ENCODE measurements around the gene CFAP92. TPM values are rescaled to one million over a fixed set of nuclear protein-coding genes. Genes with fewer than 3 reads are reported as not detected.

CFAP92 gene
- total RNA-seq, 1 donor from 2014 or later: 8.7 TPM

DNA sequence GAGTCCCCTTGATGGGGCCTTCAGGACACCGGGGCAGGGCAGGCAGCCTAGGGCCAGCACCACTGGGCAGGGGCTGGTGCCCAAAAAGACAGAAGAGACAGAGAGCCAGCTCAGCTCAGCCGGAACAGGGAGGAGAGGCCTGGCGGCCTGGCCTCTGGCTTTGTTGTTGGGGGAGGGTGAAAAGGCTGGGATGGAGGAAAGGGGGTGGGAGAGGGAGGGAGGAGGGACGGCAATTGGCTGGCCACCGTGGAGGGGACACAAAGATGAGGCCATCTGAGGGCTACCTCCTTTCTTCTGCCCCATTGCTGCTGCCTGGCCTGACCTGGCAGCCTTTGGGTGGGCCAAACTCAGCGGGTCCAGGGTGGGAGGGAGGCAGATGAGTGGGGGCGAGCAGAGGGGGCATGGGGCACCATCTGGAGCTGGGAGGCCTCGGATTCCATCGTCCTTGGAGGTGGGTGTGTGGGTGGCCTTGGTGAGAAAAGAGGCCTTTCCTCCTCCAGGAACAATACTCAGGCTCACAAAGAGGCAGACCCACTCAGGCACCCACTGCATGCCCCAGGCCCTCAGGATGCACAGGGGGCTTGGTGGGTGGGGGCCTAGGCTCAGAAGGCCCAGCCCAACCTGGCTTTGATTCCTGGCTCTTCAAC, 16.6 kb upstream of the CFAP92 start:
- Mint-ChIP-seq H3K27ac (ENCODE audit: unreplicated experiment) (peak overlapping the region; percentile 86), H3K9me3 (no peaks in the 10 kb centered on the region), H3K36me3 (ENCODE audit: low read depth) (peaks cover 2% of the 10 kb centered on the region), H3K4me1 (peaks cover 26% of the 10 kb centered on the region), H3K4me3 (peak overlapping the region; percentile 73), H3K27me3 (ENCODE audit: low read depth) (peaks cover 3% of the 10 kb centered on the region)
- TF ChIP-seq, protein P1, sequence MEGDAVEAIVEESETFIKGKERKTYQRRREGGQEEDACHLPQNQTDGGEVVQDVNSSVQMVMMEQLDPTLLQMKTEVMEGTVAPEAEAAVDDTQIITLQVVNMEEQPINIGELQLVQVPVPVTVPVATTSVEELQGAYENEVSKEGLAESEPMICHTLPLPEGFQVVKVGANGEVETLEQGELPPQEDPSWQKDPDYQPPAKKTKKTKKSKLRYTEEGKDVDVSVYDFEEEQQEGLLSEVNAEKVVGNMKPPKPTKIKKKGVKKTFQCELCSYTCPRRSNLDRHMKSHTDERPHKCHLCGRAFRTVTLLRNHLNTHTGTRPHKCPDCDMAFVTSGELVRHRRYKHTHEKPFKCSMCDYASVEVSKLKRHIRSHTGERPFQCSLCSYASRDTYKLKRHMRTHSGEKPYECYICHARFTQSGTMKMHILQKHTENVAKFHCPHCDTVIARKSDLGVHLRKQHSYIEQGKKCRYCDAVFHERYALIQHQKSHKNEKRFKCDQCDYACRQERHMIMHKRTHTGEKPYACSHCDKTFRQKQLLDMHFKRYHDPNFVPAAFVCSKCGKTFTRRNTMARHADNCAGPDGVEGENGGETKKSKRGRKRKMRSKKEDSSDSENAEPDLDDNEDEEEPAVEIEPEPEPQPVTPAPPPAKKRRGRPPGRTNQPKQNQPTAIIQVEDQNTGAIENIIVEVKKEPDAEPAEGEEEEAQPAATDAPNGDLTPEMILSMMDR (conservative IDR thresholded peaks at IDR 0.05): no peak
- peak; percentile 18 for DNase-seq (ENCODE audit: low read depth, low spot score)

DNA sequence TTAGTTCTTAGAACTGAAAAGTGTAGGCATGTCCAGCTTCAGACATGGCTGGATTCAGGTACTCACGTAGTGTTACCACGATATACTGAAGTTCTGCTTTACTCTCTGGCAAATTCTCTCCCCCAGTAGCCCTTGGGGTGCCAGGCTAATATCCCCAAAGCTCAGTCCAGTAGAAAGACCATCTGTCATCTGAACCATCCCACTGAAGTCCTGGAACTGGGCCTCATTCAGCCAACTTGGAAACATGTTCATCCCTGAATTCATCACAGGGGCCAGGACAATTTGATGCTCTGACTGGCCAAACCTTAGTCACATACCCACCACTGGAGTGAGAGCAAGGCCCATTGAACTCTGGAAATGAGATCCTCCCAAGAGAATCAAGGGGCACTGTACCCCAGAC, 15.4 kb upstream of the CFAP92 start:
- Mint-ChIP-seq H3K4me1 (peaks cover 22% of the 10 kb centered on the region), H3K27me3 (ENCODE audit: low read depth) (peaks cover 14% of the 10 kb centered on the region), H3K27ac (ENCODE audit: unreplicated experiment) (no peak overlapping the region), H3K36me3 (ENCODE audit: low read depth) (peaks cover 2% of the 10 kb centered on the region), H3K9me3 (no peaks in the 10 kb centered on the region), H3K4me3 (no peak overlapping the region)
- DNase-seq (ENCODE audit: low read depth, low spot score): no peak
- TF ChIP-seq, protein P1 (conservative IDR thresholded peaks at IDR 0.05): no peak

DNA sequence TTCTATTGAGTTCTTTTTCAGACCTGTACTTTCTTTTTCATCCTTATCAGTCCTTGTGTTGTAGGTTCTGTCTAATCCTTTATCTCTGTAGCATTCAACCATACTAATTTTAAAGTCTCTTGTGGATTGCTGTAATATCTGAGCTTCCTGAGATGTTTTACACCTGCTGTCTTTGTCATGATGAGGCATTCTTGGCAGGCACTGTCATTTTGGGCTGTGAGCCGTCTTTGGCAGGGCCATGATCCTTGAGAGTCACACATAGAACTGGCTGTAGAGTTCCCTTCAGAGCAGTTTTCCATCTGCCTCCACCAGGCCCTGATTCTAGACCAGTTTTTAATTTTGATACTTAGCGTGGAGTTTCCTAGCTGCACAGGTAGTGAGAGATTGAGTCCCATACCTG, 13.9 kb upstream of the CFAP92 start:
- Mint-ChIP-seq H3K27ac (ENCODE audit: unreplicated experiment) (no peak overlapping the region), H3K9me3 (no peaks in the 10 kb centered on the region), H3K4me3 (no peak overlapping the region), H3K4me1 (peaks cover 32% of the 10 kb centered on the region), H3K36me3 (ENCODE audit: low read depth) (no peaks in the 10 kb centered on the region), H3K27me3 (ENCODE audit: low read depth) (peaks cover 26% of the 10 kb centered on the region)
- DNase-seq (ENCODE audit: low read depth, low spot score): no peak
- TF ChIP-seq, protein P1 (conservative IDR thresholded peaks at IDR 0.05): no peak

DNA sequence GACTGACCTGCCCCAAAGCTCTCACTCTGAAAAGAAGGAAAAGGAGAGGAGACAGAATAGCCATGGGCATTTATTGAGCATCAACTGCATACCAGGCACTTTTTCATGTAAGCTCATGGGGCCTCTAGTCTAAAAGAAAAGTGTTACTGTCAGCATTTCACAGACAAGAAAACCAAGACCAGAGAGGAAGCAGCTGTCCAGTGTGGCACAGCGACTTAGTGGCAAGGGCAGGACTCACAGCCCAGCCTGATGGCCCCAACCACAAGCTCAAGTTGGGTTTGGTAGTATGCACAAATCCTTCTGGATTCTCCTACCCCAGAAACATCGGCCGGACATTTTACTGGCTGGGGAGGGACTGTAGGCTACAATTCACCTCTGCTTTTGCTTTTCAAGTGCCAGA, 13.0 kb upstream of the CFAP92 start:
- no peak for DNase-seq (ENCODE audit: low read depth, low spot score)
- peaks cover 39% of the 10 kb centered on the region for H3K4me1 Mint-ChIP-seq
- peaks cover 34% of the 10 kb centered on the region for H3K27me3 Mint-ChIP-seq (ENCODE audit: low read depth)
- TF ChIP-seq, protein P1 (conservative IDR thresholded peaks at IDR 0.05): no peak
- no peaks in the 10 kb centered on the region for H3K9me3 Mint-ChIP-seq
- no peak overlapping the region for H3K27ac Mint-ChIP-seq (ENCODE audit: unreplicated experiment)
- H3K36me3 Mint-ChIP-seq (ENCODE audit: low read depth): no peaks in the 10 kb centered on the region
- no peak overlapping the region for H3K4me3 Mint-ChIP-seq

DNA sequence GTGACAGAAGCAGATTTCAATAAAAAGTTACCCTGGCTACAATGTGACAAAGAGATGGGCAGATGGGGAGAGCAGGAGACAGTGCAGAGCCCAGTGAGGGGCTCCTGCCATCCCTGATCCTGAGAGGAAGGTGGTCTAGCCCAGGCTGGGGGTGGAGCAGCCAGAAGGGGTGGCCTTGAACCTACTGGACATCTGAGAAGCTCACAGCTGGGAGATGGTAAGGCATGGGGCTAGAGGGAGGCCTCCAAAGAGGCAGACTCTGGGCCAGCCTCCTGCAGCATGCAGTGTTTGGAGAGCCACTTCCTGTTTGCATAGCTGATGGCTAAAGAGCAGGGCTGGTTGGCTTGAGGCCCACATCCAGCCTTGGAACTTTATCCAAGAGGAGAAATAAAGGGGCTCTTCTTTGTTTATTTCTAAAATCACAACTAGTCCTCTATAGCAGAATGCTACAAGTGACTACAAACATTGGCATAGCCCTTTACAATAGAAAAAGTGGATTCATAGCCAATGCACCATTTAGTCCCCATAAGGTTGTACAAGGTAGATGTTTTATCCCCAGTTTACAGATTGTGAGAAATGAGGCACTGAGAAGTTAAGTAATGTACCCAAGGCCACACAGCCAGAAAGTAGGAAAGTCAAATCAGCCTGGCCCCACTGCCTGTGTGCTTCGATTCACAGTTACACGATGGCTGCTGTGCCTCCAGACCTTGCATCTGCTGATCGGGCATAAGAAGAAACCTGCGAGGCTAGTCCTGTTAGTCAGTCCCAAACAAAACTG, 11.8 kb upstream of the CFAP92 start:
- DNase-seq (ENCODE audit: low read depth, low spot score): no peak
- TF ChIP-seq, protein P1 (conservative IDR thresholded peaks at IDR 0.05): no peak
- H3K27ac Mint-ChIP-seq (ENCODE audit: unreplicated experiment): no peak overlapping the region
- peak overlapping the region; percentile 11 for H3K4me3 Mint-ChIP-seq
- no peaks in the 10 kb centered on the region for H3K9me3 Mint-ChIP-seq
- no peaks in the 10 kb centered on the region for H3K36me3 Mint-ChIP-seq (ENCODE audit: low read depth)
- H3K27me3 Mint-ChIP-seq (ENCODE audit: low read depth): peaks cover 39% of the 10 kb centered on the region
- H3K4me1 Mint-ChIP-seq: peaks cover 38% of the 10 kb centered on the region
